GM12878 (cell line): ENCODE results near the gene MYLIP. TPM values are rescaled to one million over a fixed set of nuclear protein-coding genes. Genes with fewer than 3 reads are reported as not detected.
A peak's percentile ranks its signal among the peaks of the same experiment; 100 is the strongest.

ENCODE experiments used
- ATAC-seq: fragments of 200-7000 bp; cut with Tn5 transposase; 3 replicates; pipeline ENCODE4 v1.9.1; 2020; ENCODE audit warnings: mild to moderate bottlenecking, moderate library complexity
- Bru-seq: library from RNA; stranded (reverse); fragments of 400-500 nt; gene quantifications from one replicate; lab custom pipeline; 2021; lab: Mats Ljungman, UMichigan
- BruChase-seq, 2 experiments: library from RNA; stranded (reverse); fragments of 400-500 nt; gene quantifications; one replicate each; lab custom pipeline; 2021; lab: Mats Ljungman, UMichigan
- BruUV-seq: library from RNA; stranded (reverse); fragments of 400-500 nt; replicated peaks from 2 replicates; lab custom pipeline; 2021; lab: Mats Ljungman, UMichigan
- CTCF ChIA-PET: fragments of 300-600 bp; sonication (Branson Sonifier 250); formaldehyde crosslinking; extraction: SDS; loops from one replicate; lab custom pipeline; 2021; ENCODE audit warnings: inconsistent platforms; lab: Yijun Ruan, JAX
- POLR2A ChIA-PET: fragments of 350-600 bp; formaldehyde crosslinking; extraction: SDS; loops from one replicate; lab custom pipeline; 2021; ENCODE audit warnings: inconsistent platforms; lab: Charles Lee
- RAD21 ChIA-PET: fragments of 300-600 bp; sonication (Branson Sonifier 250); formaldehyde crosslinking; loops from one replicate; lab custom pipeline; 2023; ENCODE audit warnings: antibody characterized with exemption; ENCODE audit not compliant: unreplicated experiment; lab: Charles Lee
- SMC1A ChIA-PET: fragments of 300-600 bp; sonication (Branson Sonifier 250); formaldehyde crosslinking; loops from one replicate; lab custom pipeline; 2023; ENCODE audit not compliant: unreplicated experiment, uncharacterized antibody; lab: Charles Lee
- DNase-seq: peaks from one replicate; pipeline ENCODE4 v3.0.0-alpha.2; 2011; ENCODE audit warnings: low read depth, low spot score
- FAIRE-seq: peaks from 3 replicates; lab custom pipeline; 2011; peaks lifted over from hg19 to GRCh38; lab: Jason Lieb, UNC
- H2AFZ ChIP-seq: 2 replicates; pipeline ENCODE4 v1.6.0; 2011; ENCODE audit warnings: low read depth, low read length, control low read depth; ENCODE audit not compliant: control insufficient read depth
- H3K27ac ChIP-seq: 2 replicates; pipeline ENCODE4 v1.5.1; 2011; ENCODE audit warnings: control low read depth; ENCODE audit not compliant: control insufficient read depth, insufficient read depth
- H3K27me3 ChIP-seq, 2 experiments: replicated peaks in 1 of 2; 2 replicates each; pipeline versions ENCODE4 v1.6.0 to v1.6.1; 2011; ENCODE audit warnings: low read length in 1 of 2; ENCODE audit not compliant: control insufficient read depth in 2 of 2, insufficient read depth in 2 of 2
- H3K36me3 ChIP-seq, 2 experiments: 2 replicates each; pipeline ENCODE4 v1.5.1; 2011; ENCODE audit warnings: low read length in 1 of 2; ENCODE audit not compliant: control insufficient read depth in 2 of 2, insufficient read depth in 2 of 2
- H3K4me1 ChIP-seq: 2 replicates; pipeline ENCODE4 v1.6.1; 2011; ENCODE audit warnings: mild to moderate bottlenecking, low read length, moderate library complexity, mixed read lengths; ENCODE audit not compliant: control insufficient read depth, insufficient read depth
- H3K4me2 ChIP-seq: 2 replicates; pipeline ENCODE4 v1.6.0; 2011; ENCODE audit warnings: control low read depth; ENCODE audit not compliant: control insufficient read depth, insufficient read depth
- H3K4me3 ChIP-seq: fragments of 200-600 bp; sonication (generic); 2 replicates; pipeline ENCODE4 v1.5.1; 2016
- H3K79me2 ChIP-seq: 2 replicates; pipeline ENCODE4 v1.6.0; 2011; ENCODE audit warnings: low read length; ENCODE audit not compliant: control insufficient read depth, insufficient read depth
- H3K9ac ChIP-seq: 2 replicates; pipeline ENCODE4 v1.8.0; 2011; ENCODE audit warnings: low read length, control low read depth, mixed read lengths; ENCODE audit not compliant: control insufficient read depth, insufficient read depth
- H3K9me3 ChIP-seq: replicated peaks from 3 replicates; pipeline ENCODE4 v1.5.1; 2011; ENCODE audit warnings: mild to moderate bottlenecking, low read length; ENCODE audit not compliant: control insufficient read depth, insufficient read depth
- H4K20me1 ChIP-seq: 2 replicates; pipeline ENCODE4 v1.6.0; 2011; ENCODE audit not compliant: control insufficient read depth, insufficient read depth
- HSF1 ChIP-seq: fragments of 150-350 bp; IDR thresholded peaks from 2 replicates; pipeline ENCODE4 v1.6.1; 2014; ENCODE audit warnings: mild to moderate bottlenecking, low read depth, low read length
- NFXL1 ChIP-seq: fragments of 450-650 bp; IDR thresholded peaks from 2 replicates; pipeline ENCODE4 v1.6.1; 2017; ENCODE audit warnings: antibody characterized with exemption, mild to moderate bottlenecking, borderline replicate concordance
- NFYA ChIP-seq: IDR thresholded peaks from 2 replicates; pipeline ENCODE4 v1.6.1; 2011; ENCODE audit warnings: low read depth, mild to moderate bottlenecking, low read length, improper control_type of control experiment, borderline replicate concordance
- NR2C1 ChIP-seq: fragments of 450-650 bp; IDR thresholded peaks from 2 replicates; pipeline ENCODE4 v1.6.1; 2017; ENCODE audit warnings: antibody characterized with exemption, mild to moderate bottlenecking, moderate library complexity
- NR2F1 ChIP-seq: fragments of 450-650 bp; conservative IDR thresholded peaks from 2 replicates; pipeline ENCODE4 v1.6.1; 2017; ENCODE audit warnings: mild to moderate bottlenecking
- PKNOX1 ChIP-seq: fragments of 450-650 bp; IDR thresholded peaks from 2 replicates; pipeline ENCODE4 v1.6.1; 2016; ENCODE audit warnings: mild to moderate bottlenecking
- POLR2AphosphoS5 ChIP-seq: IDR thresholded peaks from 2 replicates; pipeline ENCODE4 v1.6.1; 2011; ENCODE audit warnings: mild to moderate bottlenecking, low read length, inconsistent platforms
- SIN3A ChIP-seq: IDR thresholded peaks from 2 replicates; pipeline ENCODE4 v1.6.1; 2012; ENCODE audit warnings: low read depth, low read length, improper control_type of control experiment
- SIX5 ChIP-seq: IDR thresholded peaks from 2 replicates; pipeline ENCODE4 v1.6.1; 2011; ENCODE audit warnings: mild to moderate bottlenecking, low read depth, low read length, moderate library complexity; ENCODE audit not compliant: severe bottlenecking
- SMAD1 ChIP-seq: fragments of 450-650 bp; IDR thresholded peaks from 2 replicates; pipeline ENCODE4 v1.6.1; 2018; ENCODE audit warnings: mild to moderate bottlenecking, low read depth; ENCODE audit not compliant: partially characterized antibody
- SMARCA5 ChIP-seq: fragments of 450-650 bp; IDR thresholded peaks from 2 replicates; pipeline ENCODE4 v1.6.1; 2017; ENCODE audit warnings: mild to moderate bottlenecking
- SREBF1 ChIP-seq: IDR thresholded peaks from 2 replicates; pipeline ENCODE4 v1.6.1; 2012; ENCODE audit warnings: mild to moderate bottlenecking, low read length
- STAT1 ChIP-seq: fragments of 450-650 bp; conservative IDR thresholded peaks from 2 replicates; pipeline ENCODE4 v1.6.1; 2014; ENCODE audit warnings: antibody characterized with exemption, mild to moderate bottlenecking
- STAT3 ChIP-seq: IDR thresholded peaks from 2 replicates; pipeline ENCODE4 v1.6.1; 2011; ENCODE audit warnings: low read depth, low read length, improper control_type of control experiment
- ZNF384 ChIP-seq: IDR thresholded peaks from 2 replicates; pipeline ENCODE4 v1.6.1; 2012; ENCODE audit warnings: low read depth, mild to moderate bottlenecking, low read length, improper control_type of control experiment, borderline replicate concordance
- WGBS: methylation state at CpG from one replicate; pipeline ENCODE4 v1.1.6; 2016; ENCODE audit warnings: low lambda C conversion rate; ENCODE audit not compliant: insufficient replicate concordance, insufficient coverage; ENCODE audit errors: missing lambda C conversion rate; 5-methylcytosine and 5-hydroxymethylcytosine counted together
- in situ Hi-C: fragments of 300-500 bp; cut with MboI; formaldehyde crosslinking; loops from 9 replicates; pipeline ENCODE4 v1.14.3; 2018; ENCODE audit warnings: mixed read lengths
- intact Hi-C: fragments of 100-400 bp; cut with micrococcal nuclease; formaldehyde crosslinking; loops from one replicate; pipeline ENCODE4 v1.14.2; 2022; ENCODE audit not compliant: unreplicated experiment
- long read RNA-seq, 2 experiments: library from polyadenylated mRNA; unstranded; transcript quantifications; one replicate each; pipeline ENCODE4 v2.0.0, GENCODE V29; 2019 to 2020
- polyA minus RNA-seq, 3 experiments: library from RNA; depleted of rRNA, polyadenylated mRNA; stranded (reverse); fragments of >200 nt; gene quantifications; 2 replicates each; pipeline ENCODE4 v1.2.3, GENCODE V29; 2011
- polyA plus RNA-seq, 11 experiments: library from polyadenylated mRNA; depleted of rRNA in 4 of 11; unstranded in 6 of 11; stranded (reverse) in 5 of 11; fragments of >200 nt; fragmentation: Nextera tagmentation in 4 of 11; fragmentation: Illumina TruSeq in 1 of 11; extraction: Ambion mirVana in 4 of 11; extraction: Trizol in 1 of 11; gene quantifications; 1 replicate in 1 of 11; 2 replicates in 10 of 11; pipeline versions ENCODE4 v1.2.1 to v1.2.3, GENCODE V29; 2011 to 2016; ENCODE audit warnings: inconsistent platforms in 2 of 11, missing spikeins in 2 of 11, low read depth in 1 of 11
- total RNA-seq, 4 experiments: library from RNA; depleted of rRNA in 3 of 4; stranded (reverse); fragments of >200 nt in 3 of 4; fragmentation: Illumina TruSeq in 1 of 4; extraction: Trizol in 1 of 4; gene quantifications; 2 replicates each; pipeline versions ENCODE4 v1.2.1 to v1.2.3, GENCODE V29; 2013 to 2021

The MYLIP gene
- total RNA-seq (2013; cell fraction: nucleolus; rRNA removed), result 123 and 131 TPM in 2 replicates
- 12.9 and 15.1 TPM in 2 replicates for total RNA-seq (2014; rRNA removed)
- total RNA-seq (2014; rRNA removed; fragmentation: Illumina TruSeq; extraction: Trizol), result 12.8 and 13.0 TPM in 2 replicates
- total RNA-seq (2021), result 14.7 and 15.2 TPM in 2 replicates
- polyA plus RNA-seq (2011; ENCODE audit: low read depth), result 10.8 TPM
- polyA plus RNA-seq (2011; rRNA removed), result 122 and 123 TPM in 2 replicates
- 73.6 and 81.0 TPM in 2 replicates for polyA plus RNA-seq (2011; cell fraction: cytosol; rRNA removed)
- 120 and 147 TPM in 2 replicates for polyA plus RNA-seq (2011; cell fraction: nucleus; rRNA removed)
- polyA plus RNA-seq (2012), result 11.3 and 20.8 TPM in 2 replicates
- polyA plus RNA-seq (2014; fragmentation: Illumina TruSeq; extraction: Trizol), result 12.3 and 13.0 TPM in 2 replicates
- 1 to 10 TPM; 5.3 to 5.8 TPM for polyA plus RNA-seq (2014; fragmentation: Nextera tagmentation; extraction: Ambion mirVana)
- 14.1 and 16.5 TPM in 2 replicates for polyA plus RNA-seq (2014; rRNA removed)
- polyA plus RNA-seq (2016; fragmentation: Nextera tagmentation; extraction: Ambion mirVana), result 1 to 10 TPM; 5.6 to 7.1 TPM
- polyA minus RNA-seq (2011; rRNA and poly(A)+ RNA removed), result 124 and 137 TPM in 2 replicates
- 37.2 and 44.1 TPM in 2 replicates for polyA minus RNA-seq (2011; cell fraction: cytosol; rRNA and poly(A)+ RNA removed)
- polyA minus RNA-seq (2011; cell fraction: nucleus; rRNA and poly(A)+ RNA removed), result 67.3 and 86.4 TPM in 2 replicates
- Bru-seq, nascent RNA, result percentile 99 among the genes with signal in this experiment
- BruChase-seq, experiment 1, labeled RNA remaining after a 6-hour chase, result percentile 74 among the genes with signal in this experiment
- percentile 87 among the genes with signal in this experiment for BruChase-seq, experiment 2, labeled RNA remaining after a 2-hour chase
- long read RNA-seq, experiment 1, partial matches to known transcripts, result 1 of 7 reads
- long read RNA-seq, experiment 1, other reads (novel, unspliced or antisense), result 2 of 7 reads
- long read RNA-seq, experiment 2, partial matches to known transcripts, result 11 of 22 reads
- long read RNA-seq, experiment 2, other reads (novel, unspliced or antisense), result 10 of 22 reads

GRCh38 chr6:16128759-16129622, at the start of gene MYLIP:
MYLIP (plus strand) TSS chr6:16129086; CDS start chr6:16129323, 237 bp downstream.
- 3% methylated on average over 77 of the region's 95 CpGs for WGBS
- peak within 1 kb of the TSS; percentile 76 for H3K9ac ChIP-seq
- RAD21 ChIA-PET, result interaction anchor here (0.6 to 8.7 kb wide), 61 partner anchors 8 to 476 kb away, joined by 3 to 220 read pairs (median 5); partner anchors contain the start of gene DTNBP1
- peak; percentile 87 for ATAC-seq
- peaks cover 0 to 6% of the 10 kb centered on the region in 2 experiments; a peak in 2 of 4 replicates for H3K36me3 ChIP-seq
- intact Hi-C loops, result loop anchor here (2.0 to 5.0 kb wide), 4 partner anchors 32 to 228 kb away; no protein-coding TSS in a partner anchor
- no peaks in the 10 kb centered on the region for H3K9me3 ChIP-seq
- peak within 1 kb of the TSS; percentile 86 for H3K4me3 ChIP-seq
- no peak for FAIRE-seq
- CTCF ChIA-PET, result interaction anchor here (0.6 to 11.2 kb wide), 53 partner anchors 8 to 503 kb away, joined by 3 to 131 read pairs (median 4); no protein-coding TSS in a partner anchor
- H3K27ac ChIP-seq, result peak within 1 kb of the TSS; percentile 53
- in situ Hi-C loops, result loop anchor here (5.0 kb wide), 1 partner anchor 437 kb away; no protein-coding TSS in a partner anchor
- H2AFZ ChIP-seq, result peak within 1 kb of the TSS; percentile 85
- POLR2A ChIA-PET, result interaction anchor here (0.8 to 5.6 kb wide), 17 partner anchors 38 to 473 kb away, joined by 3 to 53 read pairs (median 4); no protein-coding TSS in a partner anchor
- SMC1A ChIA-PET, result interaction anchor here (0.6 to 8.7 kb wide), 36 partner anchors 9 to 452 kb away, joined by 3 to 184 read pairs (median 4); no protein-coding TSS in a partner anchor
- H3K4me1 ChIP-seq, result peaks cover 6% of the 10 kb centered on the region
- peaks cover 5% of the 10 kb centered on the region; the same call in 1 of the 2 replicates for H4K20me1 ChIP-seq
- no TSS peak for BruUV-seq
- DNase-seq, result peak; percentile 74
- peaks cover 50% of the 10 kb centered on the region for H3K79me2 ChIP-seq
- H3K4me2 ChIP-seq, result peak within 1 kb of the TSS; percentile 99
- no peaks in the 10 kb centered on the region for H3K27me3 ChIP-seq
- TF ChIP-seq NR2C1 (no peak), NFXL1 (no peak), NR2F1 (0 out of 2 replicates have a peak, but pooled peaks have one; percentile 33), PKNOX1 (peak; percentile 91), SIX5 (no peak), SIN3A (peak; percentile 74; the same call in 1 of the 2 replicates), SMAD1 (peak; percentile 80), ZNF384 (peak; percentile 23; the same call in 1 of the 2 replicates), STAT3 (no peak), POLR2AphosphoS5 (peak; percentile 99), SMARCA5 (peak; percentile 88), STAT1 (0 out of 2 replicates have a peak, but pooled peaks have one; percentile 55), NFYA (no peak), HSF1 (no peak), SREBF1 (no peak)
